22Rv1 (cell line): ENCODE data around the gene FHL3.

Source experiments
- ZFX ChIP-seq: fragments of 450-650 bp; IDR thresholded peaks from 2 replicates; pipeline ENCODE4 v1.6.1; 2017; ENCODE audit warnings: antibody characterized with exemption, borderline replicate concordance
- TF ChIP-seq, protein P1 (sequence below): fragments of 450-650 bp; IDR thresholded peaks from 2 replicates; pipeline ENCODE4 v1.5.1; 2017; ENCODE audit warnings: mild to moderate bottlenecking

- TF ChIP-seq, protein P1, sequence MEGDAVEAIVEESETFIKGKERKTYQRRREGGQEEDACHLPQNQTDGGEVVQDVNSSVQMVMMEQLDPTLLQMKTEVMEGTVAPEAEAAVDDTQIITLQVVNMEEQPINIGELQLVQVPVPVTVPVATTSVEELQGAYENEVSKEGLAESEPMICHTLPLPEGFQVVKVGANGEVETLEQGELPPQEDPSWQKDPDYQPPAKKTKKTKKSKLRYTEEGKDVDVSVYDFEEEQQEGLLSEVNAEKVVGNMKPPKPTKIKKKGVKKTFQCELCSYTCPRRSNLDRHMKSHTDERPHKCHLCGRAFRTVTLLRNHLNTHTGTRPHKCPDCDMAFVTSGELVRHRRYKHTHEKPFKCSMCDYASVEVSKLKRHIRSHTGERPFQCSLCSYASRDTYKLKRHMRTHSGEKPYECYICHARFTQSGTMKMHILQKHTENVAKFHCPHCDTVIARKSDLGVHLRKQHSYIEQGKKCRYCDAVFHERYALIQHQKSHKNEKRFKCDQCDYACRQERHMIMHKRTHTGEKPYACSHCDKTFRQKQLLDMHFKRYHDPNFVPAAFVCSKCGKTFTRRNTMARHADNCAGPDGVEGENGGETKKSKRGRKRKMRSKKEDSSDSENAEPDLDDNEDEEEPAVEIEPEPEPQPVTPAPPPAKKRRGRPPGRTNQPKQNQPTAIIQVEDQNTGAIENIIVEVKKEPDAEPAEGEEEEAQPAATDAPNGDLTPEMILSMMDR, result no peak
- TF ChIP-seq ZFX, result no peak
Measured at GRCh38 chr1:38029081-38029681, 23.9 kb upstream of the FHL3 start.
